MM.1S (cell line): Measurements from ENCODE around the gene ANTXR1.

Experiments
- DNase-seq: peaks from one replicate; pipeline ENCODE4 v3.0.0-alpha.2; 2015
- H2AFZ ChIP-seq: fragments of 300-600 bp; sonication (generic); 2 replicates; pipeline ENCODE4 v1.6.0; 2016; ENCODE audit warnings: antibody characterized with exemption, low read length
- H3F3A ChIP-seq: fragments of 300-600 bp; sonication (generic); 2 replicates; pipeline ENCODE4 v1.6.1; 2016; ENCODE audit warnings: mild to moderate bottlenecking, antibody characterized with exemption, low read length, moderate library complexity, mixed read lengths; ENCODE audit not compliant: insufficient read depth
- H3K27ac ChIP-seq: fragments of 300-600 bp; sonication (generic); 2 replicates; pipeline ENCODE4 v1.5.1; 2016; ENCODE audit warnings: mild to moderate bottlenecking, low read length
- H3K27me3 ChIP-seq: fragments of 300-600 bp; sonication (generic); replicated peaks from 2 replicates; pipeline ENCODE4 v1.6.0; 2016; ENCODE audit warnings: low read length; ENCODE audit not compliant: insufficient read depth
- H3K36me3 ChIP-seq: fragments of 300-600 bp; sonication (generic); replicated peaks from 2 replicates; pipeline ENCODE4 v1.6.1; 2016; ENCODE audit warnings: mild to moderate bottlenecking, low read length, mixed read lengths; ENCODE audit not compliant: insufficient read depth
- H3K4me1 ChIP-seq: fragments of 300-600 bp; sonication (generic); 2 replicates; pipeline ENCODE4 v1.6.1; 2016; ENCODE audit warnings: low read length, mixed read lengths
- H3K4me2 ChIP-seq: fragments of 300-600 bp; sonication (generic); 2 replicates; pipeline ENCODE4 v1.6.0; 2016; ENCODE audit warnings: low read depth, low read length
- H3K4me3 ChIP-seq: fragments of 300-600 bp; sonication (generic); 2 replicates; pipeline ENCODE4 v1.5.1; 2016; ENCODE audit warnings: low read length, mixed read lengths
- H3K79me2 ChIP-seq: fragments of 300-600 bp; sonication (generic); 2 replicates; pipeline ENCODE4 v1.6.1; 2016; ENCODE audit warnings: mixed run types, low read length, mixed read lengths
- H3K9ac ChIP-seq: fragments of 300-600 bp; sonication (generic); 2 replicates; pipeline ENCODE4 v1.6.1; 2016; ENCODE audit warnings: low read length, mixed read lengths
- H3K9me2 ChIP-seq: fragments of 300-600 bp; sonication (generic); replicated peaks from 2 replicates; pipeline ENCODE4 v1.6.1; 2016; ENCODE audit warnings: mild to moderate bottlenecking, low read length, mixed read lengths; ENCODE audit not compliant: insufficient read depth
- H3K9me3 ChIP-seq: fragments of 300-600 bp; sonication (generic); replicated peaks from 2 replicates; pipeline ENCODE4 v1.6.1; 2016; ENCODE audit warnings: mild to moderate bottlenecking, low read length, mixed read lengths; ENCODE audit not compliant: insufficient read depth
- H4K20me1 ChIP-seq: fragments of 300-600 bp; sonication (generic); 2 replicates; pipeline ENCODE4 v1.6.1; 2016; ENCODE audit warnings: mild to moderate bottlenecking, low read length, moderate library complexity, mixed read lengths; ENCODE audit not compliant: insufficient read depth
- CTCF ChIP-seq: fragments of 300-600 bp; sonication (generic); IDR thresholded peaks from 2 replicates; pipeline ENCODE4 v1.5.1; 2016; ENCODE audit warnings: antibody characterized with exemption, low read length, mixed read lengths
- EZH2 ChIP-seq: fragments of 300-600 bp; sonication (generic); optimal IDR thresholded peaks from 2 replicates; pipeline ENCODE3; 2017; ENCODE audit warnings: low read depth, mild to moderate bottlenecking, antibody characterized with exemption, low read length, mixed read lengths
- EZH2phosphoT487 ChIP-seq: fragments of 300-600 bp; sonication (generic); IDR thresholded peaks from 2 replicates; pipeline ENCODE4 v1.6.1; 2018; ENCODE audit warnings: antibody characterized with exemption, low read length

The ANTXR1 gene

GRCh38 chr2:69186614-69187013 lies 173.6 kb downstream of the ANTXR1 start:
- no peaks in the 10 kb centered on the region for H3K9me2 ChIP-seq
- no peaks in the 10 kb centered on the region for H3K4me1 ChIP-seq
- no peaks in the 10 kb centered on the region for H3F3A ChIP-seq
- no peaks in the 10 kb centered on the region for H3K36me3 ChIP-seq
- no peak overlapping the region for H3K4me2 ChIP-seq
- no peaks in the 10 kb centered on the region for H3K27me3 ChIP-seq
- DNase-seq, result no peak
- no peak for TF ChIP-seq CTCF
- TF ChIP-seq EZH2, result no peak
- no peak for TF ChIP-seq EZH2phosphoT487
- H4K20me1 ChIP-seq, result no peaks in the 10 kb centered on the region
- H3K9ac ChIP-seq, result no peak overlapping the region
- no peaks in the 10 kb centered on the region for H3K9me3 ChIP-seq
- H2AFZ ChIP-seq, result no peak overlapping the region
- no peak overlapping the region for H3K4me3 ChIP-seq
- no peaks in the 10 kb centered on the region for H3K79me2 ChIP-seq
- H3K27ac ChIP-seq, result no peak overlapping the region

- Histone ChIP-seq H3K4me3 (no peak overlapping the region), H3F3A (no peaks in the 10 kb centered on the region), H3K9me2 (no peaks in the 10 kb centered on the region), H3K79me2 (no peaks in the 10 kb centered on the region), H3K4me2 (no peak overlapping the region), H3K27me3 (no peaks in the 10 kb centered on the region), H3K9me3 (no peaks in the 10 kb centered on the region), H4K20me1 (no peaks in the 10 kb centered on the region), H2AFZ (no peak overlapping the region), H3K36me3 (no peaks in the 10 kb centered on the region), H3K9ac (no peak overlapping the region), H3K27ac (no peak overlapping the region), H3K4me1 (no peaks in the 10 kb centered on the region)
- DNase-seq, result no peak
- TF ChIP-seq CTCF (no peak), EZH2 (no peak), EZH2phosphoT487 (no peak)
Measured at GRCh38 chr2:69188182-69188900, 175.4 kb downstream of the ANTXR1 start.

GRCh38 chr2:69190743-69191404 lies 177.9 kb downstream of the ANTXR1 start:
- no peak for TF ChIP-seq EZH2
- TF ChIP-seq CTCF, result no peak
- no peak for TF ChIP-seq EZH2phosphoT487
- Histone ChIP-seq H3K4me1 (no peaks in the 10 kb centered on the region), H2AFZ (no peak overlapping the region), H3K9me3 (no peaks in the 10 kb centered on the region), H3K9ac (no peak overlapping the region), H3K27ac (no peak overlapping the region), H3K4me2 (no peak overlapping the region), H3K79me2 (no peaks in the 10 kb centered on the region), H3F3A (no peaks in the 10 kb centered on the region), H3K36me3 (no peaks in the 10 kb centered on the region), H4K20me1 (no peaks in the 10 kb centered on the region), H3K9me2 (no peaks in the 10 kb centered on the region), H3K4me3 (no peak overlapping the region), H3K27me3 (no peaks in the 10 kb centered on the region)
- DNase-seq, result no peak
